HCT116 (cell line): ENCODE data around the gene MAP2K6.

Experiments
- CBX3 ChIP-seq: IDR thresholded peaks from 2 replicates; pipeline ENCODE4 v1.6.1; 2012; ENCODE audit warnings: low read depth
- CTCF ChIP-seq, 3 experiments: fragments of 200-600 bp in 1 of 3; sonication (generic) in 1 of 3; IDR thresholded peaks in 2 of 3; conservative IDR thresholded peaks in 1 of 3; 2 replicates each; pipeline ENCODE4 v1.5.1; 2012 to 2017; ENCODE audit warnings: low read depth in 2 of 3, low read length in 2 of 3, antibody characterized with exemption in 1 of 3, borderline replicate concordance in 1 of 3, control low read depth in 1 of 3, mild to moderate bottlenecking in 1 of 3, mixed read lengths in 1 of 3, mixed run types in 1 of 3, moderate library complexity in 1 of 3; ENCODE audit not compliant: insufficient read depth in 1 of 3
- EGR1 ChIP-seq: IDR thresholded peaks from 2 replicates; pipeline ENCODE4 v1.6.1; 2012; ENCODE audit warnings: low read depth
- ELF1 ChIP-seq: IDR thresholded peaks from 2 replicates; pipeline ENCODE4 v1.6.1; 2012; ENCODE audit warnings: low read depth, borderline replicate concordance
- EZH2 ChIP-seq: fragments of 200-600 bp; sonication (generic); IDR thresholded peaks from 2 replicates; pipeline ENCODE4 v1.6.1; 2017; ENCODE audit warnings: antibody characterized with exemption, mixed run types
- FOSL1 ChIP-seq: IDR thresholded peaks from 2 replicates; pipeline ENCODE4 v1.6.1; 2012; ENCODE audit warnings: low read depth
- JUND ChIP-seq: IDR thresholded peaks from 2 replicates; pipeline ENCODE4 v1.6.1; 2012
- MAX ChIP-seq: IDR thresholded peaks from 2 replicates; pipeline ENCODE4 v1.6.1; 2012
- POLR2A ChIP-seq: IDR thresholded peaks from 2 replicates; pipeline ENCODE4 v1.7.0; 2011; ENCODE audit warnings: borderline replicate concordance; ENCODE audit not compliant: insufficient read depth, insufficient read length; ENCODE audit errors: extremely low read depth
- POLR2AphosphoS5 ChIP-seq: IDR thresholded peaks from 2 replicates; pipeline ENCODE4 v1.6.1; 2011; ENCODE audit warnings: mild to moderate bottlenecking, low read depth, low read length, moderate library complexity
- REST ChIP-seq: IDR thresholded peaks from 2 replicates; pipeline ENCODE4 v1.6.1; 2012; ENCODE audit warnings: low read depth
- SP1 ChIP-seq: IDR thresholded peaks from 2 replicates; pipeline ENCODE4 v1.6.1; 2012; ENCODE audit warnings: low read depth
- YY1 ChIP-seq: IDR thresholded peaks from 2 replicates; pipeline ENCODE4 v1.6.1; 2011; ENCODE audit warnings: low read length, low read depth, moderate library complexity, mild to moderate bottlenecking; ENCODE audit not compliant: insufficient replicate concordance; ENCODE audit errors: extremely low read depth

- TF ChIP-seq CTCF (IDR thresholded peaks at IDR 0.05 in 2 of 3, conservative IDR thresholded peaks at IDR 0.05 in 1 of 3; ENCODE audit: borderline replicate concordance in 1 of 3, insufficient read depth in 1 of 3, low read depth in 2 of 3, low read length in 2 of 3) (no peak), ELF1 (no peak), REST (no peak), MAX (no peak), SP1 (no peak), JUND (no peak), EZH2 (no peak), POLR2A (no peak), POLR2AphosphoS5 (no peak), YY1 (no peak), CBX3 (no peak), EGR1 (no peak), FOSL1 (no peak)
Measured at GRCh38 chr17:69501591-69502468, 87.3 kb downstream of the MAP2K6 start.
